Calu3 (cell line): ENCODE results near the gene INF2. TPM values are rescaled to one million over a fixed set of nuclear protein-coding genes. Genes with fewer than 3 reads are reported as not detected.

Experiments used
- BruUV-seq: library from RNA; stranded (reverse); fragments of 400-500 nt; replicated peaks from 2 replicates; lab custom pipeline; 2021; lab: Mats Ljungman, UMichigan
- CTCF ChIA-PET: fragments of 300-600 bp; sonication (Branson Sonifier 250); formaldehyde crosslinking; loops from one replicate; lab custom pipeline; 2022; ENCODE audit warnings: antibody characterized with exemption; lab: Charles Lee
- DNase-seq: peaks from one replicate; pipeline ENCODE4 v3.0.0; 2022
- H3K27ac Mint-ChIP-seq: one replicate; pipeline ENCODE4 v1.8.0; 2022; ENCODE audit warnings: mixed read lengths; ENCODE audit not compliant: unreplicated experiment
- H3K27me3 Mint-ChIP-seq: one replicate; pipeline ENCODE4 v1.8.0; 2022; ENCODE audit warnings: mixed read lengths; ENCODE audit not compliant: unreplicated experiment
- H3K36me3 Mint-ChIP-seq: one replicate; pipeline ENCODE4 v1.8.0; 2022; ENCODE audit warnings: mild to moderate bottlenecking, moderate library complexity, mixed read lengths; ENCODE audit not compliant: insufficient read depth, unreplicated experiment
- H3K4me1 Mint-ChIP-seq: one replicate; pipeline ENCODE4 v1.8.0; 2022; ENCODE audit warnings: mild to moderate bottlenecking, low read depth, mixed read lengths; ENCODE audit not compliant: unreplicated experiment
- H3K4me3 Mint-ChIP-seq: one replicate; pipeline ENCODE4 v1.8.0; 2022; ENCODE audit warnings: mild to moderate bottlenecking, low read depth, moderate library complexity, mixed read lengths; ENCODE audit not compliant: unreplicated experiment
- H3K9me3 Mint-ChIP-seq: one replicate; pipeline ENCODE4 v1.8.0; 2022; ENCODE audit warnings: low read depth, mixed read lengths; ENCODE audit not compliant: unreplicated experiment
- intact Hi-C: fragments of 100-400 bp; cut with micrococcal nuclease; formaldehyde crosslinking; loops from one replicate; pipeline ENCODE4 v1.10.0; 2022; ENCODE audit not compliant: unreplicated experiment
- total RNA-seq: library from RNA; stranded (reverse); gene quantifications from 2 replicates; pipeline ENCODE4 v1.2.3, GENCODE V29; 2022
- TF ChIP-seq, protein P1 (sequence below): fragments of 200-600 bp; IDR thresholded peaks from one replicate; pipeline ENCODE4 v1.8.0; 2022; ENCODE audit warnings: antibody characterized with exemption; ENCODE audit not compliant: unreplicated experiment

The INF2 gene
- total RNA-seq, 1 experiment from 2014 or later = 208 TPM

DNA sequence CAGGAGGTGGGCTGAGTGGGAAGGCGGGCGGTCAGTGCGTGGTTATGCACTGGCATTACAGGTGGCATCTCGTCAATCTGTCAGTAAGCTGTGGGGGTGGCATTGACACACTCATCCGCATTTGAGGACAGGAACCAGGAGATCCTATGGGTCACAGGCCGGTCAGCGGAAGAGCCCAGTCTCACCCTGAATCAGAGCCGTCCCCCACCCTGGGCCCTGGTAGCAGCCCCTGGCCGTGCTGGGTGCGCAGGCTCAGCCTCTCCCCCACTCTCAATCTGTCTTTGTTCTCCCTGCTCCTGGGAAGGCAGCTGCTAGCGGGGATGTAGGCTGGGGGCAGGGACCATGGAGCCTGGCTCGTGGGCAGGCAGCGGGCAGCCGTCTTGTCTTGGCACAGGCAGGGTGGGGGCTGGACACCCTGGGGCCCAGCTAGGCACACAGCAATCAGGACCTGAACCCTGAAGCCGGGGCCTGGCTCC lies 5.1 kb downstream of the INF2 start:
- intact Hi-C loops = no loop called here
- Mint-ChIP-seq H3K9me3 (no peaks in the 10 kb centered on the region), H3K4me3 (no peak overlapping the region), H3K27me3 (no peaks in the 10 kb centered on the region), H3K27ac (no peak overlapping the region), H3K36me3 (peaks cover 68% of the 10 kb centered on the region), H3K4me1 (peaks cover 16% of the 10 kb centered on the region)
- CTCF ChIA-PET = interaction anchor here (0.6 kb wide), 1 partner anchor 415 kb away, joined by 3 read pairs; no protein-coding TSS in a partner anchor
- TF ChIP-seq, protein P1, sequence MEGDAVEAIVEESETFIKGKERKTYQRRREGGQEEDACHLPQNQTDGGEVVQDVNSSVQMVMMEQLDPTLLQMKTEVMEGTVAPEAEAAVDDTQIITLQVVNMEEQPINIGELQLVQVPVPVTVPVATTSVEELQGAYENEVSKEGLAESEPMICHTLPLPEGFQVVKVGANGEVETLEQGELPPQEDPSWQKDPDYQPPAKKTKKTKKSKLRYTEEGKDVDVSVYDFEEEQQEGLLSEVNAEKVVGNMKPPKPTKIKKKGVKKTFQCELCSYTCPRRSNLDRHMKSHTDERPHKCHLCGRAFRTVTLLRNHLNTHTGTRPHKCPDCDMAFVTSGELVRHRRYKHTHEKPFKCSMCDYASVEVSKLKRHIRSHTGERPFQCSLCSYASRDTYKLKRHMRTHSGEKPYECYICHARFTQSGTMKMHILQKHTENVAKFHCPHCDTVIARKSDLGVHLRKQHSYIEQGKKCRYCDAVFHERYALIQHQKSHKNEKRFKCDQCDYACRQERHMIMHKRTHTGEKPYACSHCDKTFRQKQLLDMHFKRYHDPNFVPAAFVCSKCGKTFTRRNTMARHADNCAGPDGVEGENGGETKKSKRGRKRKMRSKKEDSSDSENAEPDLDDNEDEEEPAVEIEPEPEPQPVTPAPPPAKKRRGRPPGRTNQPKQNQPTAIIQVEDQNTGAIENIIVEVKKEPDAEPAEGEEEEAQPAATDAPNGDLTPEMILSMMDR = no peak
- DNase-seq = no peak
- no TSS peak for BruUV-seq

DNA sequence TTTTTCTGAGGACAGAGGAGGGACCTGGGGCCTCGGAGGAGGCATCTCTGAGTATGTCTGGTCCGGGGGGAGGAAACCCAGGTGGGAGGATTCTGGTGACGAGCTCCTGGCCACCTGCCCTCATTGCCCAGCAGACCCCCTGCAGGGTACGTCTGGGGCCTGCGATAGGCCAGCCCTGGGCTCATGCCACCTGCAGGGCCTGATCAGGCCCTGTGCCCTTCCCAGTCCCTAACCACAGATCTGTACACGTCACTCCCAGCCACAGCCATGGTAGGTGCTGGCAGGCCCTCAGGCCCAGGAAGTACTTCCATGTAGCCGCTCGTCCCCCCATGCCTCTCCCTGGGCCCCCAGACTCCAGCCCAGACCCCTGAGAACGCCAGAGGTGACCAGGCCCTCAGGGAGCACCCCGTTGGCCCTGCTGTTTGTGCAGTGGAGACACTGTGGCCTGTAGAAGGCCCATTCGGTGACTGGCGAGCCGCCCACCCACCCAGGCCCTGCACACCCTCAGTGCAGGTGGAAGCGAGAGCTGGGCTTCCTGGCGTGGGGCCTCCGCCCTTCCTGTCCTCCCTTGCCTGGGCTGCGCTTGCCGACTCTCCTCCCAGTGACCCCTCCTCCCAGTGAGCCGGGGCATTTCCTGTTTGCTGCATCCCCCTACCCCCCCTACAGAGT lies 5.7 kb downstream of the INF2 start:
- intact Hi-C loops = no loop called here
- TF ChIP-seq, protein P1 = no peak
- peak overlapping the region; percentile 5 for H3K27ac Mint-ChIP-seq
- no peaks in the 10 kb centered on the region for H3K9me3 Mint-ChIP-seq
- CTCF ChIA-PET = interaction anchor here (0.6 kb wide), 1 partner anchor 415 kb away, joined by 3 read pairs; no protein-coding TSS in a partner anchor
- peaks cover 70% of the 10 kb centered on the region for H3K36me3 Mint-ChIP-seq
- H3K4me1 Mint-ChIP-seq = peaks cover 16% of the 10 kb centered on the region
- no peak for DNase-seq
- H3K27me3 Mint-ChIP-seq = no peaks in the 10 kb centered on the region
- H3K4me3 Mint-ChIP-seq = no peak overlapping the region
- no TSS peak for BruUV-seq

DNA sequence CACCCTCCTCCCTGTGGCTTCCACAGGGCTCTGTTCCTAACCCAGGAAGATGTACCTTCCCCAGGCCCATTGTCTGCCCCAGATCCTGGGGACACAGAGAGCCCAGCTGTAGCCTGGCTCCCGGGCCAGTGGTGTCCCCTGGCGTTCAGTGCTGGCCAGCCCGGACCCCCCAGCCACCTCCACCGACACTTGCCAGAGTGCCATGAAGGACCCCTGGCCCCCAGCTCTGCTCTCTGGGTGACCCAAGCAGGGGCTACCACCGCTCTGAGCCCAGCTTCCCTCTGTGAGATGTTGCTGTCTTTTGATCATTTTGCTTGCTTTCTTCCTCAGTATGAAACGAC lies 6.2 kb downstream of the INF2 start:
- no peak overlapping the region for H3K4me3 Mint-ChIP-seq
- H3K4me1 Mint-ChIP-seq = peaks cover 16% of the 10 kb centered on the region
- peak overlapping the region; percentile 5 for H3K27ac Mint-ChIP-seq
- H3K27me3 Mint-ChIP-seq = no peaks in the 10 kb centered on the region
- peaks cover 70% of the 10 kb centered on the region for H3K36me3 Mint-ChIP-seq
- no peak for DNase-seq
- TF ChIP-seq, protein P1 = no peak
- BruUV-seq = no TSS peak
- H3K9me3 Mint-ChIP-seq = no peaks in the 10 kb centered on the region
- CTCF ChIA-PET = no interaction called here
- intact Hi-C loops = no loop called here

DNA sequence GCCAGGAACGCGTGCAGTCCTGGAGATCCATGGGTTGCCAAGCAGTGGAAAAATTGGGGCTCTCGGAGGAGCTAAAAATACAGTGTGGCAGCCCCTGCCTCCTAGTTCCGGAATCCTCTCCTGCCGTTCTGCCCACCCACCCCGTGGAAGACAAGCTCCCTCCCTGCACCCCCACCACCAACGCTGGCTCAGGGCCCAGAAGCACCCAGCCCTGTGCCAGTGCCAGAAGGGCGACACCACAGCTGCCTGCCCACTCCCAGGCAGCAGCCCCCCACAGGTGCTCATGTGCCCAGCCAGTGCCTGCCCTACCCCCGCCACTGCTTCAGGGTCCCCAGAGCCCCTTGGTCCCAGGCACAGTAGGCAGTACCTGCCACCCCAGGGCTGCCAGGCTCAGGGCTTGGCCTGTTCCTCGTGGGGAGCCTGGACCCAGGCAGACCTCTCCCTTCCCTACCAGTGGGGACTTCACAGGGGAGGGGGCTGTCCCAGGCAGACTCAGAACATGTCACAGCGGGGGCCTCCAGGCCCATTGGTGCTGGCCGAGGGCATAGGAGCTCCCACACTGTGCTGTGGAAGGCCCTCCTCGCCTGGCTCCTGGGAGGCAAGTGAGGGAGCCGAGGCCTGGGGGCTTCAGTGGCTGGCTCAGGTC lies 7.4 kb downstream of the INF2 start:
- BruUV-seq = no TSS peak
- H3K9me3 Mint-ChIP-seq = no peaks in the 10 kb centered on the region

More for the DNA sequence above, 7.4 kb downstream of the INF2 start:
- Mint-ChIP-seq H3K4me3 (no peak overlapping the region), H3K4me1 (peaks cover 16% of the 10 kb centered on the region), H3K36me3 (peaks cover 60% of the 10 kb centered on the region), H3K27me3 (no peaks in the 10 kb centered on the region), H3K27ac (peak overlapping the region; percentile 5)
- DNase-seq = no peak
- CTCF ChIA-PET = interaction anchor here (1.1 kb wide), 1 partner anchor 31 kb away, joined by 4 read pairs; no protein-coding TSS in a partner anchor
- intact Hi-C loops = no loop called here
- TF ChIP-seq, protein P1 = no peak
